GM12864 (cell line): ENCODE measurements around the gene BIRC6.
"Not testable (repeated sequence)": the region's sequence is repeated elsewhere in the genome, so short reads cannot be mapped to it uniquely, and the experiment has no call there.

Experiments
- DNase-seq: peaks from one replicate; pipeline ENCODE4 v3.0.0-alpha.2; 2011; ENCODE audit warnings: low read depth
- H3K4me3 ChIP-seq: 2 replicates; pipeline ENCODE4 v1.5.1; 2011; ENCODE audit warnings: mild to moderate bottlenecking, low read depth, low read length, control low read depth
- TF ChIP-seq, protein P1 (sequence below): IDR thresholded peaks from 2 replicates; pipeline ENCODE4 v1.5.1; 2011; ENCODE audit warnings: low read depth, mild to moderate bottlenecking, moderate library complexity, low read length, control low read depth, inconsistent platforms; ENCODE audit errors: missing control alignments

Gene BIRC6

DNA sequence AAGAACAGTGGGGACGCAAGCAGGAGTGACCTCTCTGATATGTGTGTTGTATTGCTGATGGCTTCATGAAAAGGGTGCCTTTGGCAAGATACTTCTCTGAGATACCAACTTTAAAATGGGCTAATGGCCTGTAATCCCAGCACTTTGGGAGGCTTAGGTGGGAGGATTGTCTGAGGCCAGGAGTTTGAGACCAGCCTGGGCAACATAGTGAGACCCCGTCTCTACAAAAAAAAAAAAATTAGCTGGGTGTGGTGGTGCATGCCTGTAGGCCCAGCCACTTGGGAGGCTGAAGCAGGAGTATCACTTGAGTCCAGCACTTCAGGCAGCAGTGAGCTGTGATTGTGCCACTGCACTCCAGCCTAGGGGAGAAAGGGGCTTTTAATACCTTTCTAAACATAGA lies 9.8 kb downstream of the BIRC6 start:
- DNase-seq, result no peak
- TF ChIP-seq, protein P1, sequence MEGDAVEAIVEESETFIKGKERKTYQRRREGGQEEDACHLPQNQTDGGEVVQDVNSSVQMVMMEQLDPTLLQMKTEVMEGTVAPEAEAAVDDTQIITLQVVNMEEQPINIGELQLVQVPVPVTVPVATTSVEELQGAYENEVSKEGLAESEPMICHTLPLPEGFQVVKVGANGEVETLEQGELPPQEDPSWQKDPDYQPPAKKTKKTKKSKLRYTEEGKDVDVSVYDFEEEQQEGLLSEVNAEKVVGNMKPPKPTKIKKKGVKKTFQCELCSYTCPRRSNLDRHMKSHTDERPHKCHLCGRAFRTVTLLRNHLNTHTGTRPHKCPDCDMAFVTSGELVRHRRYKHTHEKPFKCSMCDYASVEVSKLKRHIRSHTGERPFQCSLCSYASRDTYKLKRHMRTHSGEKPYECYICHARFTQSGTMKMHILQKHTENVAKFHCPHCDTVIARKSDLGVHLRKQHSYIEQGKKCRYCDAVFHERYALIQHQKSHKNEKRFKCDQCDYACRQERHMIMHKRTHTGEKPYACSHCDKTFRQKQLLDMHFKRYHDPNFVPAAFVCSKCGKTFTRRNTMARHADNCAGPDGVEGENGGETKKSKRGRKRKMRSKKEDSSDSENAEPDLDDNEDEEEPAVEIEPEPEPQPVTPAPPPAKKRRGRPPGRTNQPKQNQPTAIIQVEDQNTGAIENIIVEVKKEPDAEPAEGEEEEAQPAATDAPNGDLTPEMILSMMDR, result no peak
- no peak overlapping the region for H3K4me3 ChIP-seq

DNA sequence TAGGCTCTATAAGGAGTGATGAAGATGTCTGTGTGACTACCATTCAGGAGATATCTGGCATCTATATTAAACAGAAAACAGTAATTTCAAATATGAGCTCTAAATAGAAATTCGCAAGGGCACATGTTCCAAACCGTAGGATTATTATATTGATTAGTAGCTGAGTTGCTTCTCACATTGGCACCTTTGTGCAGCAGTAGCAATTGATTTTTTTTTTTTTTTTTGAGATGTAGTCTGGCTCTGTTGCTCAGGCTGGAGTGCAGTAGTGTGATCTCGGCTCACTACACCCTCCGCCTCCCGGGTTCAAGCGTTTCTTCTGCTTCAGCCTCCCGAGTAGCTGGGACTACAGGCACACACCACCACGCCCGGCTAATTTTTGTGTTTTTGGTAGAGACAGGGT lies 12.4 kb downstream of the BIRC6 start:
- no peak for DNase-seq
- TF ChIP-seq, protein P1, result no peak
- H3K4me3 ChIP-seq, result no peak overlapping the region

DNA sequence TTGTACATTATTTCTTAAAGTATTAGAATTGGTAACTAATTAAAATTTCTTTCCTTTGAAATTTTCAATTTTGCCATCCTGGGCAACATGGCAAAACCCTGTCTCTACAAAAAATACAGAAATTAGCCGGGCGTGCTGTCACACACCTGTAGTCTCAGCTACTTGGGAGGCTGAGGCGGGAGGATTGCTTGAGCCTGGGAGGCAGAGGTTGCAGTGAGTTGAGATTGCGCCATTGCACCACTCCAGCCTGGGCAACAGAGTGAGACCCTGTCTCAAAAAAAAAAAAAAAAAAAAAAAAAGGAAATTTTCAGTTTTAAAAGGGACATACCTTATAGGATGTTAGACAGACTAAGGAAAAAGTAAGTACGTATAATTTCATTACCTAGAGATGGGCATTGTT lies 14.1 kb downstream of the BIRC6 start:
- H3K4me3 ChIP-seq, DNase-seq: not testable (repeated sequence)

GRCh38 chr2:32372519-32373182 lies 15.8 kb downstream of the BIRC6 start:
- TF ChIP-seq, protein P1, result no peak

GRCh38 chr2:32375228-32375892 lies 18.5 kb downstream of the BIRC6 start:
- DNase-seq, result no peak
- TF ChIP-seq, protein P1, result no peak
- no peak overlapping the region for H3K4me3 ChIP-seq

More at GRCh38 chr2:32372519-32373182, 15.8 kb downstream of the BIRC6 start:
- no peak for DNase-seq
- H3K4me3 ChIP-seq, result no peak overlapping the region

GRCh38 chr2:32376756-32377155 lies 19.9 kb downstream of the BIRC6 start:
- no peak overlapping the region for H3K4me3 ChIP-seq
- no peak for DNase-seq
- TF ChIP-seq, protein P1, result no peak

DNA sequence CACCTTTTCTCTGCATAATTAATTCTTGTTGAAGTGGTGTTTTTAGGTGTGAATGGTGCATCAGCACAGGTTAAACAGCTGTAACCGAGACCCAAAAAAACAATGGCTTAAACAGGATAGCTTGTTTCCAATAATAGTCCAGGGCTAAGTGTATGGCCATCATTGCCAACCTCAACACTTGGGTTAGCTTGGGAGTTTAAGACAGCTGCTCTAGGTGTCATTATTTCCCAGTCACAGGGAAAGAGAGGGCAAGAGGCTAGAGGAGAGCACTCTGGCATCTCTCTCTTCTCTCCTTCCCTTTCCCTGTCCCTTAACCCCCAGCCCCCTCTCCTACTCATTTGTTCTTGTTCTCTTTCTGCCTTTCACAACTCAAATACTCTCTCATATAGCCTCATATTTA lies 21.1 kb downstream of the BIRC6 start:
- TF ChIP-seq, protein P1, result no peak
- no peak for DNase-seq
- H3K4me3 ChIP-seq, result no peak overlapping the region
